Body of pancreas (tissue), 4 donors: ENCODE data around the gene LAPTM4A.

ENCODE experiments used
- POLR2A ChIP-seq, 3 donors: fragments of 450-650 bp; IDR thresholded peaks; one replicate each; pipeline ENCODE4 v1.6.1; 2016; ENCODE audit warnings: antibody characterized with exemption in 3 of 3, mild to moderate bottlenecking in 2 of 3
- TF ChIP-seq, protein P1 (sequence below), 7 experiments: fragments of 450-650 bp in 4 of 7; fragments of 200-600 bp in 3 of 7; sonication (generic) in 3 of 7; IDR thresholded peaks; one replicate each; pipeline ENCODE4 v1.5.1; 2016 to 2019; ENCODE audit warnings: antibody characterized with exemption in 7 of 7

DNA sequence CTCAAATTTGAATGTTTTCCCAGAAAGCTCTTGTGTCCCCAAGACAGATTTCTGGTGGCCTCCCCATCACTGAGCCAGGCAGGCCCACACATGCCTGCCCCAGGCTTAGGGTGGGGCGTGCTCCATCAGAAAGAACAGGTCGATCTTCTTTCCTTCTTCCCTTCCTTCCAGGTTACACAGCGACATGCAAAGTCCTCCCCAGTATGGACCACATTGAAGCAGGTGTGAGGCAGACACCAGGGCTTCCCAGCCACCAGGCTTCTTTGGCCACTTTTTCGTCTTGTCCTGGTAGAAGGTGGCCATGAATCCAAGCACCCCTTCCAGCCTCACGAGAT, 41.4 kb upstream of the LAPTM4A start:
- TF ChIP-seq, protein P1, sequence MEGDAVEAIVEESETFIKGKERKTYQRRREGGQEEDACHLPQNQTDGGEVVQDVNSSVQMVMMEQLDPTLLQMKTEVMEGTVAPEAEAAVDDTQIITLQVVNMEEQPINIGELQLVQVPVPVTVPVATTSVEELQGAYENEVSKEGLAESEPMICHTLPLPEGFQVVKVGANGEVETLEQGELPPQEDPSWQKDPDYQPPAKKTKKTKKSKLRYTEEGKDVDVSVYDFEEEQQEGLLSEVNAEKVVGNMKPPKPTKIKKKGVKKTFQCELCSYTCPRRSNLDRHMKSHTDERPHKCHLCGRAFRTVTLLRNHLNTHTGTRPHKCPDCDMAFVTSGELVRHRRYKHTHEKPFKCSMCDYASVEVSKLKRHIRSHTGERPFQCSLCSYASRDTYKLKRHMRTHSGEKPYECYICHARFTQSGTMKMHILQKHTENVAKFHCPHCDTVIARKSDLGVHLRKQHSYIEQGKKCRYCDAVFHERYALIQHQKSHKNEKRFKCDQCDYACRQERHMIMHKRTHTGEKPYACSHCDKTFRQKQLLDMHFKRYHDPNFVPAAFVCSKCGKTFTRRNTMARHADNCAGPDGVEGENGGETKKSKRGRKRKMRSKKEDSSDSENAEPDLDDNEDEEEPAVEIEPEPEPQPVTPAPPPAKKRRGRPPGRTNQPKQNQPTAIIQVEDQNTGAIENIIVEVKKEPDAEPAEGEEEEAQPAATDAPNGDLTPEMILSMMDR (IDR thresholded peaks at IDR 0.05): no peak
- TF ChIP-seq POLR2A (IDR thresholded peaks at IDR 0.05): no peak
